Suppressor macrophage (primary cell): ENCODE measurements around the gene POU3F2.
A peak's percentile ranks its signal among the peaks of the same experiment; 100 is the strongest.

ENCODE experiments used
- DNase-seq, 4 experiments: peaks; one replicate each; pipeline ENCODE4 v3.0.0-alpha.2; 2020 to 2022

Gene POU3F2

GRCh38 chr6:98831057-98831958 lies 3.1 kb upstream of the POU3F2 start:
- DNase-seq = no peak

GRCh38 chr6:98831959-98832283 lies 2.5 kb upstream of the POU3F2 start:
- DNase-seq = no peak

DNA sequence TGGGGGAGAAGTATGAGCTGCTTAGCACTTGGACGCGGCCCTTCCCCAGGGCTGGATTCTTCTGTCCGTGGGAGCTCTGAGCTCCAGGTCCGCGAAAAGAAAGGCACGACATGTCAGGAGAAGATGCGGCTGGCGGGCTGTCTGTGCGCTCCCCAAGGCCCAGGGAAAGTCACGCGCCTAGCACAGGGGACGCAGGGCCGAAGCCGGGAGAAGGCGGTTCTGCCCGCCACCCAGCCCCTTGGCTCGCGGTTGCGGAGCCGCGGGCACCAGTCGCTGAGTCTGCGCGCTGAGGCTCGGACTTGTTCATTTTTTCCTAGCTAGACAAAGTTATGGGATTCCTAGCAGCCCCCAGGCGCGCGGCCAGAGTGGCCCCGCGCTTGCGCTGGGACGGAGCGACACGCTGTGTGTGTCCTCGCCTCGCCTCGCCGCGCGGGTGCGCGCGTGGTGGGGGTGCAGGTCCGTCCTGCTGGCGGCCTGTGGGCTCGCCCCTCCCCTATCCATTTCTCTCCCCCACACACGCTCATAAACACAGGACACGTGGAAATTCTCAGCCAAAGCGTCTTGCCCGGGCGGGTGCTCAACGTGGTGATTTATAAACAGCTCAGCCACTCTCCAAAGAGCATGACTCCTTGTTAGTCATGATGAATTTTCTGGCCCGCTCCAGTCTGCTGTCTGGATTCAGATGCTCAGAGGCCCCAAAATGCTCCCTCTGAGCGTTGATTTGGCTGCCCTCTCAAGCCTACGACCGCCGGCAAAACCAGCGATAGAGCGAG lies 1.9 kb upstream of the POU3F2 start:
- DNase-seq = peak in 1 of 4 experiments; percentile 5

DNA sequence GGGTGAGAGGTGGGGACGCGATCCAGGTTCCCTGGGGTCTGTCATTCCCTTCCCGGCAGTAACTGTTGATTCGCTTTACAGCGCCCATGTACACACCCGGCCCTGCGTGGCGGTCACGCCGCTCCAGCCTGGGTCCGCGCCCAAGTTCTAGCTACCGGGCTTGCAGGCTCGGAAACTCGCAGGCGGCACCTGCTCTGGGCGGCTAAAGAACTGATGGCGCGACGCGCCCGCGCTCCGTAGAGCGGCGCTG lies 1.4 kb upstream of the POU3F2 start:
- DNase-seq = peak in 1 of 4 experiments; percentile 35

- DNase-seq = peak in 2 of 4 experiments; percentile 35 to 36
Measured at GRCh38 chr6:98833307-98834059, 891 bp upstream of the POU3F2 start.

GRCh38 chr6:98835149-98836024 lies 1.0 kb downstream of the POU3F2 start:
- DNase-seq = no peak

- no peak for DNase-seq
Measured at GRCh38 chr6:98836025-98836961, 1.9 kb downstream of the POU3F2 start.

DNA sequence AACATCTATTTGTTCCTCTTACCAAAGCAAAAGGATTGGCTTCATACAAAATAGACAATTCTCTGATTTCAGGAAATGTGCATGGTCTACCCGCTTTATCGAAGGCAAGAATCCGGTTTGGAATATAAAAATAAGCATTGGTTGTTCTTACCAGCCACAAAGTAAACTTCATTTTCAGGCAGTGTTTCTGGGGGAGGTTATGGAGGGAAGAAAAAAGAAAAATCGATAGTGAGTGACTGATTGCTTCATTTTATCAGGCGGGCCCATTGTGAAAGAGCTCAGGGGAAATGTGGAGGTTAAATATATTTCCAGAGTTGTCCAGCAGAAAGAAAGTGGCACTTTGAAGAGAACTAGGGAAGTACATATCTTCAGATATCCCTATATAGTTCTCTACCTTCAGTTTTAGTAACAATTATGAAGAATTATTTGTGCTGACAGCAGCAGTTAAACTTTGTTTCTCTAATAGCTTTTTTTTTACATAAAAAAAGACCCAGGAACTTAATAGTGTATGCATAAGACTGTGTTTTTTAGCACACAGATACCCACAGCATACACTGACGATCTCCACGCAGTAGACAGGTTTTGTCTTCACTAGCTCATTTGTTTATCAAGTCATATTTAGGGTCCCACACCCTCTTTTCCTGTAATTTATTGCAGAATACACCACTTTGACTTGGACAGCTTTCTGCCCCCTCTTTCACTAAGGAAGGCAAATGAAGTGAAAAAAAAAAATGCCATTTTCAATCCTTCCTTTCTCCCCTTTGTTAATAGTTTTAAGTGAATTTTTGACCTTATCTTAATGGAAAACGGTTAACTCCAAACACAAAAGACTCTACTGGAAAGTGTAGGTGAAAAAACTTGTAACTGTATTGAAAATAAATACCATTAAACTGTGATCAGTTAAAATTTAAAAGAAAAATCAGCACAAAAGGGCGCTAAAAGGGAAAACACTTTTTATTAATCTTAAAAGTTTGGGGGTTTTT lies 2.9 kb downstream of the POU3F2 start:
- no peak for DNase-seq

DNA sequence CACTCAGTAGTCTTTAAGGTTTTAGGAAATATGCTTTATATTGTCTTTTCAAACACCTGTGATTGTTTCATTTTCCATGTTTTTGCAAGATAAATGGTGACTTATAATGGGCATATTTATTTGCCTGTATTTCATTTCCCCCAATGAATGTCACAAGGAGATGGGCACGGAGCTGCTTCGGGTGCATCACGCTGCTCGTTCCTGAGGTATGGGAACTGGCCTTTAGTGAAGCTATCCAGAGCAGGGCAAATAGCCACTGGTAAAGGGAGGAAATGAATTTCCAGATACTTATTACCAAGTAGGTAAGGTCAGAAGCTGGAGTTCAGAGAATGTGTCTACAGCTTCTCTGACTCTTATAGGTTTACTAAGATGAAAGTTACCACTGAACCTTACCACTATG lies 3.7 kb downstream of the POU3F2 start:
- no peak for DNase-seq

DNA sequence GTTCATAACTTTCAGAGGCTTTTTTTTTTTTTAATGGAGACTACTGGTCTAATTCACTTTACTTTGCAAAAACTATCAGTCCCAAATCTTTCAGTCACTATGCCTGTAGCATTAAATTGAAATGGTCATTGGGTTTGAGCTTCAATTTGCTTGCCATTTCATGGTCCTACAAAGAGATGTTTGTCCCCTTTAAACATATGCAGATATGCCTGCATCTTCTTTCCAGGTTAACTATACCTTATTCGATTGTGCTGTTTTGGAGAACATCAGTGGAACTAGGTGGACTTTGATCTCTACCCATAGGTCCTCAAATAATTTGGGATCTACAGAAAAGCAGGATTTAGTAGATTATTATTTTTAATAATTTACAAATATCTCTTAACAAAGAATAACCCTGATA lies 4.6 kb downstream of the POU3F2 start:
- DNase-seq = no peak

- DNase-seq = no peak
Measured at GRCh38 chr6:98839781-98840361, 5.5 kb downstream of the POU3F2 start.

- DNase-seq = no peak
Measured at GRCh38 chr6:98840385-98840784, 6.0 kb downstream of the POU3F2 start.

GRCh38 chr6:98840996-98841513 lies 6.7 kb downstream of the POU3F2 start:
- no peak for DNase-seq

DNA sequence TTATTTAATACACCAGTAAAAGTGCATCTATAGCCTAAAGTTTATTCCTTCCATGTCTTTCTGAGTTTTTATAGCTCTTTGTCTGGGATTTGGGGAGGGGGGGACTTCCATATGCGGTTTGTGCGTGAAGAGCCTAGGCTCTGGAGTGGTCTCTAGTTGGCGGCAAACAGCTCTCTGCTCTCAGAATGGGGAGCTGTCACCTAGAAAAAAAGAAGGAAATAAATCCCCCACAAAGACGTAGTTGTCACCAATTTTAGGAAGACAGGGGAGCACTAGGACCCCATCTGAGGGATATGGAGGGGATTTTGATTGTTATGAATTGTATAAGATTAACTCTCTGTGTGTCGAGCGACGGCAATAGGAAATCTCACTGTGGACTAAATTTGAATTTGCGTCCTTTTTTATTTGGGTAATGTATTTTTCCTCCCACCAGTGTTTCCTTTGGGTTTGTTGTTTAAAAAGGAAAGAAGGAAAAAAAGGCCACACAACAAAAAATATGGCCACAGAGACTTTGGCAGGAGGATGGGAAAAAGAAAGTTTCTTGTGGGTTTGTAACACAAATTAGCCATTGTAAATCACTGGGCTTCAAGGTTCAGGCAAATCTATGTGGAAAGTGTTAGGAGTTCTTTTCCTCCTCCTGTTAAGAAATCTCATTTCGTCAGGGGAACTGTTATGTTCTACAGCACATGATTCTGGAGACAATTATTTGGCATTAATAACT lies 7.4 kb downstream of the POU3F2 start:
- DNase-seq = no peak

DNA sequence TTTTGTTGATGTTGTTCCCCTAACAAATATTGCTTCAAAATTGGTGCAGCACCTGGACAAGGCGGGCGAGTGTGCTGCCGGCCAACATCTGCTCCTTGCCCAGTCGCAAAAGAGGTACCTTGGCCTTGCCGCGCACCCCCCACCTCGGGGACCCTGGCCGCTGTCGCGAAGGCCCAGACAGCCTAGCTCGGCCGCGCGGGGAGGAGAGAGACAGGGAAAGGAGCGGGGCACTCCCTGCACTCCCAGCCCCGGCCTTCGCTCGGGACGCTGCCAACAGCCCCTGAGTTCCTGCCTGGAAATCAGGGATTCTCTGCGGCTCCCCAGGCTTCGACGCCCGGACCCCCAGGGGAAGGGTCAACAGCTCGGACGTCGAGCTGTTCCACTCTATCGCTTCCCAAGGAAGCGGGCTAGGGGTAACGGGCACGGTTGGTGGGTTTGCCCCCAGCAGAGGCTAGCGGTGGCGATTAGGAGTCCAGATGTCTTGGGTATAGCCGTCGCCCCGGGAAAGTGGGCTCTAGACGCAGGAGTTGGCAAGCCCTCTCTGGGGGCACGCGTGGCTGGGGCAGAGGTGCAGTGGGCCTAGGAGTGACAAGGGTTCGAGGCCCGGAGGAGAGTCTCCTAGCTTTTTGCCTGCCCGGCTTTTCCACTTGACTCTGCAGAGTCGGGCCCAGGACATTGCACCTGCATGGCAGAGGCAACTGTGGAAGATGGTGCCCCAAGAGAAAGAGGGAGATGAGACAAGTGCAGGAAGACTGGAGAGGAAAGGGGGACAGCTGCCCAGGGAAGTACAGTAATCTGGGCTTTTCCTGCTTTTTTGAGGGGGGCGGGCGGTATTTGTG lies 8.2 kb downstream of the POU3F2 start:
- no peak for DNase-seq

DNA sequence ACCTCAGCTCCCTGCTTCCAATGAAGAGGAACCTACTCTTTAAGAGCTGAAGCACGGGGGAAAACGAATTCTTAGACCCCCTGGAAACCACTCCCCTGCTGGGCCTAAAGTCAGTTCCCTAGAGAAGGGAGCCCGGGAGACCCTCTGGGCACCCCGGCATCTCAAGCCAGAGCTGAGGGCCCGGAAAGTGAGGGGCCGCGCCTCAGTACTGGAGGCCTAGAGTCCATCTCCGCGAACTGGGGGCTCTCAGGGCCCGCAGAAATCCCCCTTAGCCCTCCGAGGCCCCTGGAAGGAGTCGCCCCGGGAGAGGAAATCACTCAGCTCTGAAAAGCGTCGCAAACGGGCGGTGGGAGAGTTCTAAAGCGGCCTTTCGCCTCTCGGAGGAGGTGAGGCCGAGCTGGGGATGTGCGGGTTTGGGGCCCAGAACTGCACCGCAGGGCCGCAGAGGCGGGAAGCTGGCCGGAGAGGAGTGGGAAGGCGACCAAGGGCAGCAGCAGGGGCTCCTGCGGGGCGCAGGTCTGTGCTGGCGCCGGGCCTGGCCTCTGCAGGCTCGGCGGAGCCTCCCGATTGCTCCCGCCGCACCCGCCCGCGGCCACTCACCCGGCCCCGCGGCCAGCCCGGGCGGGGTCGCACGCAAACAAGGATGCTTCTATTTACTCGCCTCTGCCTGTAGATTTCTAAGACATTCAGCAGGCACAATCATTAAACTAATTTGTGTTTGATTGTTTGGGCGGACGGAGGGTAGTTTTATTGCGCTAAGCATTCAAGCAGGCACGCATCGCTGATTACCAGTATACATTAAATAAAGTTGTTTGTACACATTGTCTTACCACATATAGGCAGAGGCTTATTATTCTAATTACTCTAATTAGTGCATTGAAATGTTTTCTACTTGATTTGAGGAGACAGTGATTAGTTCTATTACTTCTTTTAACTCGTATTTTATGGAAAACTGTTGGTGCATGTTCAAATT lies 9.2 kb downstream of the POU3F2 start:
- no peak for DNase-seq
